H1 (cell line): Measurements from ENCODE around the gene FUT4. TPM values are rescaled to one million over a fixed set of nuclear protein-coding genes. Genes with fewer than 3 reads are reported as not detected.

Experiments
- CTCF ChIA-PET: fragments of 300-600 bp; sonication (Branson Sonifier 250); formaldehyde crosslinking; loops from one replicate; lab custom pipeline; 2021; ENCODE audit not compliant: partially characterized antibody; lab: Charles Lee
- POLR2A ChIA-PET: fragments of 300-600 bp; sonication (Branson Sonifier 250); formaldehyde crosslinking; loops from one replicate; lab custom pipeline; 2021; ENCODE audit warnings: inconsistent platforms; ENCODE audit not compliant: partially characterized antibody; lab: Charles Lee
- DNase-seq, 2 experiments: peaks; one replicate each; pipeline versions ENCODE4 v3.0.0 to v3.0.0-alpha.2; 2010 to 2022; ENCODE audit warnings: low spot score in 2 of 2, low read depth in 1 of 2, mixed read lengths in 1 of 2
- FAIRE-seq: peaks from 2 replicates; lab custom pipeline; 2011; peaks lifted over from hg19 to GRCh38; lab: Jason Lieb, UNC
- H2AFZ ChIP-seq: 2 replicates; pipeline ENCODE4 v1.8.1; 2012; ENCODE audit warnings: low read length, inconsistent platforms
- H2AK5ac ChIP-seq: 2 replicates; pipeline ENCODE4 v1.6.1; 2013; ENCODE audit warnings: low read depth, low read length
- H2BK120ac ChIP-seq: replicated peaks from 2 replicates; pipeline ENCODE3; 2013; ENCODE audit warnings: low read depth, low read length, inconsistent platforms
- H2BK12ac ChIP-seq: 2 replicates; pipeline ENCODE4 v1.6.1; 2013; ENCODE audit warnings: low read depth, low read length
- H2BK15ac ChIP-seq: 2 replicates; pipeline ENCODE4 v1.6.1; 2013; ENCODE audit warnings: low read length
- H2BK20ac ChIP-seq: 2 replicates; pipeline ENCODE4 v1.6.1; 2013; ENCODE audit warnings: low read length
- H2BK5ac ChIP-seq: 2 replicates; pipeline ENCODE4 v1.6.1; 2013; ENCODE audit warnings: low read depth, low read length
- H3K14ac ChIP-seq: 2 replicates; pipeline ENCODE4 v1.6.1; 2013; ENCODE audit warnings: inconsistent platforms; ENCODE audit not compliant: insufficient read length
- H3K18ac ChIP-seq: 2 replicates; pipeline ENCODE4 v1.6.1; 2013; ENCODE audit warnings: low read length; ENCODE audit errors: extremely low read depth
- H3K23ac ChIP-seq: 2 replicates; pipeline ENCODE4 v1.6.1; 2013; ENCODE audit warnings: inconsistent platforms; ENCODE audit not compliant: insufficient read length
- H3K23me2 ChIP-seq: 2 replicates; pipeline ENCODE4 v1.6.1; 2013; ENCODE audit warnings: low read depth, low read length
- H3K27ac ChIP-seq: 2 replicates; pipeline ENCODE4 v1.6.1; 2011; ENCODE audit warnings: low read depth, low read length, inconsistent platforms
- H3K27me3 ChIP-seq, 4 experiments: replicated peaks in 1 of 4; 1 replicate in 1 of 4; 2 replicates in 3 of 4; pipeline versions ENCODE4 v1.6.1 to v1.8.1; 2011 to 2013; ENCODE audit warnings: low read length in 3 of 4, mild to moderate bottlenecking in 3 of 4, inconsistent platforms in 2 of 4, mixed read lengths in 2 of 4, moderate library complexity in 1 of 4; ENCODE audit not compliant: control insufficient read depth in 3 of 4, insufficient read depth in 3 of 4; ENCODE audit errors: extremely low read depth in 1 of 4
- H3K36me3 ChIP-seq, 4 experiments: 2 replicates each; pipeline versions ENCODE4 v1.6.1 to v1.8.1; 2011 to 2013; ENCODE audit warnings: mild to moderate bottlenecking in 4 of 4, low read length in 3 of 4, moderate library complexity in 2 of 4, control low read depth in 1 of 4, inconsistent platforms in 1 of 4; ENCODE audit not compliant: insufficient read depth in 4 of 4, control insufficient read depth in 2 of 4
- H3K4ac ChIP-seq: replicated peaks from 2 replicates; pipeline ENCODE3; 2013; ENCODE audit warnings: low read length, low read depth, mixed read lengths, inconsistent platforms; ENCODE audit not compliant: insufficient read length
- H3K4me1 ChIP-seq, 4 experiments: replicated peaks in 1 of 4; 1 replicate in 1 of 4; 2 replicates in 3 of 4; pipeline versions ENCODE4 v1.6.1 to v1.8.1; 2011 to 2013; ENCODE audit warnings: low read length in 3 of 4, inconsistent platforms in 2 of 4, mixed read lengths in 1 of 4; ENCODE audit not compliant: insufficient read depth in 4 of 4, control insufficient read depth in 3 of 4
- H3K4me2 ChIP-seq, 2 experiments: 2 replicates each; pipeline versions ENCODE4 v1.6.1 to v1.8.1; 2011 to 2013; ENCODE audit warnings: low read depth in 2 of 2, low read length in 2 of 2, control low read depth in 1 of 2, inconsistent platforms in 1 of 2, mild to moderate bottlenecking in 1 of 2; ENCODE audit not compliant: insufficient read depth in 1 of 2
- H3K4me3 ChIP-seq, 4 experiments: fragments of 200-600, 300-600 bp in 1 of 4; sonication (generic), shearing (Covaris generic), sonication (Bioruptor Twin) in 1 of 4; 2 replicates each; pipeline versions ENCODE4 v1.5.1 to v1.8.1; 2011 to 2016; ENCODE audit warnings: low read length in 4 of 4, low read depth in 3 of 4, control low read depth in 2 of 4, inconsistent platforms in 2 of 4, mild to moderate bottlenecking in 2 of 4, mixed read lengths in 1 of 4, moderate library complexity in 1 of 4; ENCODE audit not compliant: insufficient read depth in 2 of 4; ENCODE audit errors: extremely low read depth in 1 of 4
- H3K56ac ChIP-seq: replicated peaks from 2 replicates; pipeline ENCODE3; 2013; ENCODE audit warnings: low read depth, mild to moderate bottlenecking, mixed read lengths, low read length, inconsistent platforms; ENCODE audit not compliant: insufficient read length
- H3K79me1 ChIP-seq: 2 replicates; pipeline ENCODE4 v1.6.1; 2013; ENCODE audit warnings: low read depth, low read length, control low read depth
- H3K79me2 ChIP-seq, 2 experiments: 2 replicates each; pipeline versions ENCODE4 v1.6.1 to v1.8.1; 2012 to 2013; ENCODE audit warnings: low read length in 2 of 2, mild to moderate bottlenecking in 2 of 2, inconsistent platforms in 1 of 2; ENCODE audit not compliant: insufficient read depth in 2 of 2, control insufficient read depth in 1 of 2
- H3K9ac ChIP-seq, 4 experiments: replicated peaks in 1 of 4; 1 replicate in 1 of 4; 2 replicates in 3 of 4; pipeline versions ENCODE4 v1.6.1 to v1.8.1; 2011 to 2013; ENCODE audit warnings: low read depth in 3 of 4, low read length in 3 of 4, control low read depth in 2 of 4, mild to moderate bottlenecking in 2 of 4, moderate library complexity in 2 of 4, inconsistent platforms in 1 of 4; ENCODE audit errors: extremely low read depth in 1 of 4
- H3K9me3 ChIP-seq, 2 experiments: 2 replicates each; pipeline versions ENCODE4 v1.6.1 to v1.8.1; 2012 to 2013; ENCODE audit warnings: mild to moderate bottlenecking in 2 of 2, moderate library complexity in 2 of 2, control low read depth in 1 of 2, inconsistent platforms in 1 of 2, low read depth in 1 of 2, low read length in 1 of 2, mixed read lengths in 1 of 2; ENCODE audit not compliant: insufficient read depth in 2 of 2
- H4K20me1 ChIP-seq, 2 experiments: replicated peaks in 1 of 2; 2 replicates each; pipeline versions ENCODE3 to v1.8.1; 2011 to 2013; ENCODE audit warnings: inconsistent platforms in 2 of 2, low read length in 2 of 2, mild to moderate bottlenecking in 1 of 2; ENCODE audit not compliant: insufficient read depth in 2 of 2, control insufficient read depth in 1 of 2
- H4K5ac ChIP-seq: 2 replicates; pipeline ENCODE4 v1.6.1; 2013; ENCODE audit warnings: low read length, low read depth, mixed read lengths, inconsistent platforms; ENCODE audit not compliant: insufficient read length
- H4K8ac ChIP-seq: 2 replicates; pipeline ENCODE4 v1.8.0; 2013; ENCODE audit warnings: mild to moderate bottlenecking, moderate library complexity, low read length, inconsistent platforms; ENCODE audit not compliant: insufficient read depth; ENCODE audit errors: extremely low read depth
- H4K91ac ChIP-seq: replicated peaks from 2 replicates; pipeline ENCODE3; 2013; ENCODE audit warnings: low read length, mixed read lengths, inconsistent platforms; ENCODE audit not compliant: insufficient read length
- ASH2L ChIP-seq: fragments of 200-600, 300-600 bp; sonication (generic); IDR thresholded peaks from one replicate; pipeline ENCODE4 v1.7.1; 2017; ENCODE audit warnings: low read length
- CREB1 ChIP-seq: IDR thresholded peaks from 2 replicates; pipeline ENCODE4 v1.6.1; 2012; ENCODE audit warnings: inconsistent platforms
- EP300 ChIP-seq, 2 experiments: IDR thresholded peaks; 1 replicate in 1 of 2; 2 replicates in 1 of 2; pipeline ENCODE4 v1.6.1; 2011 to 2012; ENCODE audit warnings: low read depth in 2 of 2, low read length in 2 of 2, mild to moderate bottlenecking in 2 of 2, borderline replicate concordance in 1 of 2, inconsistent platforms in 1 of 2, moderate library complexity in 1 of 2
- EZH2 ChIP-seq: fragments of 200-600 bp; sonication (generic); IDR thresholded peaks from 2 replicates; pipeline ENCODE4 v1.7.1; 2012; ENCODE audit warnings: low read depth, mild to moderate bottlenecking, moderate library complexity, low read length, inconsistent platforms; ENCODE audit not compliant: severe bottlenecking
- GTF2F1 ChIP-seq: IDR thresholded peaks from 2 replicates; pipeline ENCODE4 v1.6.1; 2012; ENCODE audit warnings: low read depth, low read length, improper control_type of control experiment, borderline replicate concordance
- MAFK ChIP-seq: IDR thresholded peaks from 2 replicates; pipeline ENCODE4 v1.6.1; 2012; ENCODE audit warnings: low read depth, mild to moderate bottlenecking, improper control_type of control experiment, low read length
- MAX ChIP-seq: IDR thresholded peaks from 2 replicates; pipeline ENCODE4 v1.6.1; 2012; ENCODE audit warnings: inconsistent platforms
- RFX5 ChIP-seq: IDR thresholded peaks from 2 replicates; pipeline ENCODE4 v1.6.1; 2011; ENCODE audit warnings: low read depth, low read length, improper control_type of control experiment, borderline replicate concordance
- RNF2 ChIP-seq: fragments of 200-900, 300-1000 bp; sonication (generic); IDR thresholded peaks from 2 replicates; pipeline ENCODE4 v1.7.1; 2016; ENCODE audit warnings: borderline replicate concordance, low read depth, mild to moderate bottlenecking, antibody characterized with exemption, low read length; ENCODE audit not compliant: poor library complexity, severe bottlenecking; ENCODE audit errors: missing control alignments
- SUZ12 ChIP-seq: fragments of 200-600 bp; sonication (generic); IDR thresholded peaks from 2 replicates; pipeline ENCODE4 v1.6.1; 2012; ENCODE audit warnings: mild to moderate bottlenecking, inconsistent platforms, low read length, moderate library complexity, mixed read lengths
- TAF7 ChIP-seq: optimal IDR thresholded peaks from 2 replicates; pipeline ENCODE3; 2011; ENCODE audit warnings: low read depth, mild to moderate bottlenecking, inconsistent platforms, low read length, moderate library complexity, borderline replicate concordance
- TEAD4 ChIP-seq: IDR thresholded peaks from 2 replicates; pipeline ENCODE4 v1.6.1; 2012; ENCODE audit warnings: low read depth, low read length, inconsistent platforms, mixed read lengths
- WGBS, 2 experiments: shearing (Covaris generic) in 1 of 2; methylation state at CpG; one replicate each; pipeline versions ENCODE4 v1.1.6 to v1.1.7; 2013 to 2015; ENCODE audit warnings: low lambda C conversion rate in 2 of 2, mixed read lengths in 2 of 2, inconsistent platforms in 1 of 2, low coverage in 1 of 2, missing lambda C conversion rate in 1 of 2; ENCODE audit not compliant: insufficient replicate concordance in 2 of 2, insufficient coverage in 1 of 2, insufficient read length in 1 of 2; ENCODE audit errors: extremely low coverage in 1 of 2, missing lambda C conversion rate in 1 of 2; 5-methylcytosine and 5-hydroxymethylcytosine counted together
- polyA plus RNA-seq, 7 experiments: library from polyadenylated mRNA; depleted of rRNA in 3 of 7; stranded (reverse) in 5 of 7; unstranded in 2 of 7; fragments of >200 nt in 5 of 7; fragments of 200-250 nt in 2 of 7; gene quantifications; 1 replicate in 5 of 7; 2 replicates in 1 of 7; 4 replicates in 1 of 7; pipeline versions ENCODE4 v1.2.1 to v1.2.3, GENCODE V29; 2011 to 2013; ENCODE audit warnings: missing spikeins in 2 of 7, mixed read lengths in 2 of 7
- total RNA-seq: library from RNA; stranded (reverse); fragmentation: NEBNext Ultra II Directional; extraction: Animal tissue kit (Norgen Biotek cat#: 25700); gene quantifications from 2 replicates; pipeline ENCODE4 v1.2.1, GENCODE V29; 2021

The FUT4 gene
- total and polyA plus RNA-seq, 2 of the 8 experiments (the other 6 are each of a cell fraction or from before 2014, with no cell fraction given) = 2.6 to 8.0 TPM

- Histone ChIP-seq H2BK5ac (no peak overlapping the region), H4K5ac (no peak overlapping the region), H3K23ac (no peak overlapping the region), H3K18ac (no peak overlapping the region), H3K79me1 (no peaks in the 10 kb centered on the region), H2BK120ac (no peak overlapping the region), H4K8ac (no peak overlapping the region), H3K23me2 (peaks cover 5% of the 10 kb centered on the region; the same call in 1 of the 2 replicates), H2BK15ac (no peak overlapping the region), H3K4ac (no peak overlapping the region), H4K20me1 (no peaks in the 10 kb centered on the region)
- TF ChIP-seq SUZ12 (no peak), MAX (no peak), ASH2L (no peak), CREB1 (no peak), TAF7 (no peak), MAFK (no peak), EP300 (IDR thresholded peaks at IDR 0.05; ENCODE audit: borderline replicate concordance in 1 of 2, low read depth in 2 of 2, low read length in 2 of 2) (no peak), RFX5 (no peak), EZH2 (no peak), RNF2 (no peak), GTF2F1 (no peak), TEAD4 (no peak)
- TF ChIP-seq, all 59 proteins: peak for 0
- Histone ChIP-seq H3K36me3 (no peaks in the 10 kb centered on the region), H3K56ac (no peak overlapping the region), H3K14ac (no peak overlapping the region), H2BK12ac (no peak overlapping the region), H3K4me3 (no peak overlapping the region), H2AK5ac (no peak overlapping the region), H2AFZ (no peak overlapping the region), H4K91ac (no peak overlapping the region), H3K27ac (no peak overlapping the region), H3K27me3 (peaks cover 0 to 2% (median 1%) of the 10 kb centered on the region in 4 experiments; a peak in 5 of 7 replicates), H3K79me2 (no peaks in the 10 kb centered on the region), H2BK20ac (no peak overlapping the region), H3K4me2 (no peak overlapping the region), H3K9me3 (no peaks in the 10 kb centered on the region), H3K9ac (no peak overlapping the region), H3K4me1 (peaks cover 0 to 6% (median 1%) of the 10 kb centered on the region in 4 experiments; a peak in 3 of 7 replicates)
- FAIRE-seq (no peak), DNase-seq (no peak)
- WGBS, 2 experiments = 50% methylated on average over 1 of the region's 1 CpG; no CpG with 5 or more reads in 1 of the 2 experiments
- ChIA-PET POLR2A (interaction anchor here (0.6 kb wide), 1 partner anchor 77 kb away, joined by 3 read pairs; no protein-coding TSS in a partner anchor), CTCF (interaction anchor here (1.0 kb wide), 1 partner anchor 16 kb away, joined by 4 read pairs; no protein-coding TSS in a partner anchor)
Measured at GRCh38 chr11:94539420-94539819, 4.3 kb upstream of the FUT4 start.
